HG02970 (cell line): ENCODE measurements around the gene INPP5A.
"Not testable (repeated sequence)": the region's sequence is repeated elsewhere in the genome, so short reads cannot be mapped to it uniquely, and the experiment has no call there.

ENCODE experiments used
- ATAC-seq: cut with Tn5 transposase; IDR thresholded peaks from one replicate; pipeline ENCODE4 v1.9.1; 2021; ENCODE audit warnings: mild to moderate bottlenecking, moderate library complexity, moderate number of reproducible peaks; ENCODE audit not compliant: unreplicated experiment, low FRiP score

INPP5A gene

GRCh38 chr10:132502544-132503300, 34.9 kb upstream of the INPP5A start:
- ATAC-seq, result no peak

DNA sequence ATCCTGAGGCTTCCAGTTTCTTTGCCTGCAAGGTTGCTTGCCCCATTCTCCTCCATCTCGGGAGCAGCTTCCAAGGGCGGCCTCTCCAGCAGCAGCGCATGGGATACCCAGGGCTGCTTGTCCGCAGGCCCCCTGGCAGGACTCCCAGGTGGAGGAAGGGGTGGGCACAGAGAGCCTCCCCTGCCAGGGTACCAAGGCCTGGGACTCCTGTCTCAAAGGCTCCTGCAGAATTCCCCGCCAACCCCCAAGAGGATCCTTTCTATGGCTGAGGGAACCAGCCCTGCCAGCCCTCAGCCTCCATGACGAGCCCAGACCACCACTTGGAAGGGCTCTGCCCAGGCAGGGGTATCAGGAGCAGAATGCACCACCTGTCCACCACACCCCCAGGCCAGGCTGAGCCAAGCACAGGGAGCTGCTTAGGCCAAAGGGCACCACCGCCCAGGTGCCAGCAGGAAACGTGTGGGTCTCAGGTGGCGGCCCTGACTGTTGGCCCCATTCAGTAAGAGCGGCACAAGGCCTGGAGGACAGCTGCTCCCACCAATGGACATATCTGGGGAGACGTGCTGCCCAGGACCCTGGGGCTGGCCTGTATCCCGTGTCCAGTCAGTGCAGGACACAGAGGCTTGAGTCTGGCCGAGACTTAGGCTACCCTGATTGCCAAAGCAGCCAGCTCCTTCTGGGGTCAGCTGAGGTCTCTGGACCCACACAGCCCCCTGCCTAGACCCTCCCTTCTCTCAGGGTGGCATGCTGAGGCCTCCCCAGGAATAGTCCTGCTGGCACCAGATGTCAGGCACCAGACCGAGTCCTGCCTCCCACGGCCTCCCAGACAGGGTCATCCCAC, 33.8 kb upstream of the INPP5A start:
- ATAC-seq, result no peak

- ATAC-seq, result no peak
Measured at GRCh38 chr10:132504501-132505272, 32.9 kb upstream of the INPP5A start.

GRCh38 chr10:132505546-132505945, 32.0 kb upstream of the INPP5A start:
- not testable (repeated sequence) for ATAC-seq

- ATAC-seq, result no peak
Measured at GRCh38 chr10:132506711-132507408, 30.7 kb upstream of the INPP5A start.

DNA sequence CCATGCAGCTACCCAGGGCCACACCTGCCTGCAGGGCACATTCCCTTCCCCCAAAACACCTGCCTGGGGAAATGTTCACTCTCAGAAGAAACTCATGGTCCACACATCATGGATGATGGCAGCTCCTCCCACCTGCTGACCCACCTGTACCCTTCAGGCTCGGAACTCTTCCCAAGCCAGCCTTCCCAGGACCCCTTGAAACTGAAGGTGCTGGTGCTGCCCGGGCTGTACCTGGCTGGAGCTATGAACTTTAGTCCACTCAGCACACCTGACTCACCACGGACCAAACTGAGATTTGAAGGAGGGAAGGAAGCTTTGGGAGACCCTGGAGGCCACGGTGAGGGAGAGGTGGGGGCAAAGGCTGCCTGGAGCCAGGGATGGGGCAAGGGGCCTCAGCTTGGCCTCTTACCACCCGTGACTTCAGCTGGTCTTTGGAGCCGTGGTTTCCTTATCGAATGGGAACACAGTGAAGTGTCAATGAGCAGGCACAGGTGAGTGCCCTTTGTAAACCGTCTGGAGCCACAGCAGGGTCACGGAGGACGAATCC, 30.1 kb upstream of the INPP5A start:
- no peak for ATAC-seq

GRCh38 chr10:132507956-132508490, 29.6 kb upstream of the INPP5A start:
- ATAC-seq, result no peak

DNA sequence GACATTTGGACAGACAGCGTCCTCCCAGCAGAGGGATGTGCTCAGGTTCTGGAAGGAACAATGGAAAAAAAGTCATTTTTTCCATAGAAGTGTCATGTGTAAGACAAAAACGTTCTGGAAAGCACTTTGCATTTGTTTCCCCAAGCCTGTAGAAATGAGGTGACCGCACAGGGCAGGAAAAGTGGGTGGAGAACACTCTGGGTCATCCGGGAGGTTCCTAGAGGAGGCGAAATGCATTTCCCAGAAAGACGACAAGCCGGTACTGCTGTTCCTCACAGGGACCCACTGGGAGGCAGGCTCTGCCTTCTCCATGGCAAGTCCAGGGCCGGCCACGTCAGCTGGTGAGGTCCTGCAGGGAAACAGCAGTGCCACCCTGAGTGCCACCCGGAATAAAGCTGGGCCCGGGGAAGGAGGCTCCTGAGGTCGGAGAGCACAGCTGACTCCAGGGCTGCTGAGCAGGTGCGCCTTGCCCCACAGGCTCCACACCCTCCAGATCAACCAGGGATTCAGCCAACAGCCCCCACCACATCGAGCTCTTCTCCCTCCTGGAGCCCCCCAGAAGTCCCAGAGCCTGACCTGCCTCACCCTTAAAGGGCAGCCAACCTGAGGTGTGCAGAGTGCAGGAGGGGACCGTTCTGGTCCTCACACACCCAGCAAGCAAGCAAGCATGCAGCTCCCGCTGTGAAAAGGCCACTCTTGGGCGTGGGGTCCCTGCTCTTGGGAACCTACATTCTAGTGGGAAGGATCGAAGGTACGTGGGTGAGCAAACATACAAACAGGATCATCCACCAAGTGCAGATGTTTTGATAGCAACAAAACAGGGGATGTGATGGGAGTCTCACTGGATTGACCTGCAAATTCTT, 28.8 kb upstream of the INPP5A start:
- ATAC-seq, result no peak

DNA sequence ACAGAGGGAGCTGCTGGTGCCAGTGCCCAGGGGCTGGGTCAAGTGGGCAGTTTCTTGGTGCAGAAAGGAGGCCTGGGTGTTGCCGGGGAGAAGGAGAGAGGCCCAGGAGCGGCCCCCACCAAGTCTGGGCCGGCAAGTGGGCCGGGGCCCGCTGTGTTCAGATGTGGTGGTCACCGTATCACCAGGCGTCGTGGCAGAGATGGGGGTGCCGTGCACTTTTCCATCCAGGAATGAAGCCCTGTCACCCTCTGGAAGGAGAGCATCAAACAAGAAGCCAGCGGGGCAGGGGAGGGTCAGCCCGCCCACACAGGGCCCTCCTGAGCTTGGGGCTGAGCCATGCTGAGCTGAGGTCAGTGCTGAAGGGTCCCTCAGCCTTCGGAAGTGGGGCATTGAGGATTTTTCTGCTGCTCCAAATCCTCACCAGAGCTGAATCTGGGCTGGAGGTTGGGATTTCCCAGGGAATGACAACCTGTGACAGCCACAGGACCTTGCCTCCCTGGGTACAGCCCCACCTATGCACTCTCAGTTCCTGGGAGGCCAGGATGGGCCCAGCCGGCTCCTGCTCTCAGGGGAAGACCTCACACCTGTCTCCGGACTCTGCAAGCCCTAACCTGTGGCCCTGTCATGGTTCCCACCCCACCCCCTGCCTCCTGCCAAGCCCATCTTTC, 27.9 kb upstream of the INPP5A start:
- ATAC-seq, result no peak

GRCh38 chr10:132510174-132510611, 27.4 kb upstream of the INPP5A start:
- ATAC-seq, result no peak

GRCh38 chr10:132511121-132512051, 26.2 kb upstream of the INPP5A start:
- ATAC-seq, result no peak

GRCh38 chr10:132512052-132512442, 25.5 kb upstream of the INPP5A start:
- no peak for ATAC-seq

- ATAC-seq, result no peak
Measured at GRCh38 chr10:132512693-132513345, 24.8 kb upstream of the INPP5A start.

GRCh38 chr10:132514821-132515520, 22.6 kb upstream of the INPP5A start:
- no peak for ATAC-seq

- no peak for ATAC-seq
Measured at GRCh38 chr10:132515811-132516726, 21.5 kb upstream of the INPP5A start.
